Dedifferentiated amniotic fluid mesenchymal stem cell (primary cell): ENCODE results near the gene CAPN14.

ENCODE experiments used
- DNase-seq: peaks from one replicate; pipeline ENCODE4 v3.0.0-alpha.2; 2016; ENCODE audit errors: extremely low spot score

CAPN14 gene

GRCh38 chr2:31243053-31243452, 25.7 kb upstream of the CAPN14 start:
- no peak for DNase-seq

GRCh38 chr2:31241625-31242270, 24.4 kb upstream of the CAPN14 start:
- no peak for DNase-seq

- no peak for DNase-seq
Observed at GRCh38 chr2:31240381-31241365, 23.4 kb upstream of the CAPN14 start.

- DNase-seq = no peak
Observed at GRCh38 chr2:31239593-31240177, 22.4 kb upstream of the CAPN14 start.

- no peak for DNase-seq
Observed at GRCh38 chr2:31238906-31239592, 21.7 kb upstream of the CAPN14 start.

GRCh38 chr2:31238126-31238905, 21.0 kb upstream of the CAPN14 start:
- DNase-seq = no peak

GRCh38 chr2:31237348-31238017, 20.2 kb upstream of the CAPN14 start:
- DNase-seq = no peak

- DNase-seq = no peak
Observed at GRCh38 chr2:31236433-31237205, 19.3 kb upstream of the CAPN14 start.

GRCh38 chr2:31235504-31235902, 18.2 kb upstream of the CAPN14 start:
- peak; percentile 91 for DNase-seq

- DNase-seq = no peak
Observed at GRCh38 chr2:31234683-31235503, 17.6 kb upstream of the CAPN14 start.

GRCh38 chr2:31233741-31234682, 16.7 kb upstream of the CAPN14 start, which contains the start of gene EHD3:
Gene EHD3 (plus strand): TSS chr2:31234152. CDS start chr2:31234622, 470 bp downstream.
- DNase-seq = peak; percentile 88

GRCh38 chr2:31233231-31233630, 15.9 kb upstream of the CAPN14 start:
- no peak for DNase-seq

- DNase-seq = no peak
Observed at GRCh38 chr2:31232586-31232985, 15.3 kb upstream of the CAPN14 start.

- no peak for DNase-seq
Observed at GRCh38 chr2:31231571-31232302, 14.4 kb upstream of the CAPN14 start.

- DNase-seq = no peak
Observed at GRCh38 chr2:31230751-31231150, 13.4 kb upstream of the CAPN14 start.

- no peak for DNase-seq
Observed at GRCh38 chr2:31228717-31229116, 11.4 kb upstream of the CAPN14 start.

- DNase-seq = no peak
Observed at GRCh38 chr2:31227711-31228125, 10.4 kb upstream of the CAPN14 start.
